ENCODE results near the gene RNF26.

The RNF26 gene

DNA sequence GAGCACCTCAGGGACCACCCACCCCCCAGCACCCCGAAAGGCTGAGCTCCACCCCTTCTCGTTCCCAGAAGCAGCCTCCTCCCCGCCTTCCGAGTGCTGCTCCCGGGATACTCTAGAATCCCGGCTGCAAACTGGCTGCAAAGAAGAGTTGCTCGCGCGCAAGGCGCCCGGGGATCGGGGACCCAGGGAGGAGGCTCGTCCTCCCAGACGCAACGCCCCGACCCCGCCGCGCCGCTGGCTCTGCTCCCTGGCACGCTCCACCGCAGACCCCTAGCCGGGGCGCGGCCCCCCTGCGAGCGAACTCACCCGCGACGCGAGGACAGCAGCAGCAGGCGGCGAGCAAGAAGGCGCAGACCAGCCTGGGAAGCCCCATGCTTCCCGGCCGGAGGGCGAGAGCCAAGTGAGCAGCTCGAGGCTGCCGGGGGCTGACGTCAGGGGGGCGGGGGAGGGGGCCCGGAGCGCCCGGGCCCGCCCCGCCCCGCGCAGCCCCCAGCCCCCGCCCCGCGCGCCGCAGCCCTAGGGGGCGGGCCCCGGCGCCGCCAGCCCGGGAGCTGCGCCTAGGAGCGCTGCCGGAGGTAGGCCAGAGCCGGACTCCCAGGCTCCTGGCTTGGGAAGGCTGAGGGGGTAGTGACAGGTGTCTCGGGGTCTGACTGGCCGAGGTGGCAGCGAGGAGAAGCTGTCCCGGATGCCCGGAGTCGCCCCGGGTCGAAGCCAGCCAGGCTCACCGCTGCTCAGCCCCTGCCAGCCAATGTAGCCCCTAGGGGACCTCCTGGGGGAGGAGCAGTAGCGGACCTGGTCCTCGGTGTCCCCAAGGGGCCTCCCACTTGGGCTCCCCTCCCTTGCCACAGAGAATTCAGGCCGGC lies 17.4 kb upstream of the RNF26 start, which contains the start of gene MCAM:
Gene MCAM (minus strand): TSS at position 402 of the 863 bp plus-strand sequence. CDS start 29 bp downstream, at position 373.
- peak; percentile 93 for DNase-seq (ENCODE audit: low read depth)
- H3K4me3 ChIP-seq (ENCODE audit: low read depth, low read length): peak within 1 kb of the TSS; percentile 50
- TF ChIP-seq, protein P1, sequence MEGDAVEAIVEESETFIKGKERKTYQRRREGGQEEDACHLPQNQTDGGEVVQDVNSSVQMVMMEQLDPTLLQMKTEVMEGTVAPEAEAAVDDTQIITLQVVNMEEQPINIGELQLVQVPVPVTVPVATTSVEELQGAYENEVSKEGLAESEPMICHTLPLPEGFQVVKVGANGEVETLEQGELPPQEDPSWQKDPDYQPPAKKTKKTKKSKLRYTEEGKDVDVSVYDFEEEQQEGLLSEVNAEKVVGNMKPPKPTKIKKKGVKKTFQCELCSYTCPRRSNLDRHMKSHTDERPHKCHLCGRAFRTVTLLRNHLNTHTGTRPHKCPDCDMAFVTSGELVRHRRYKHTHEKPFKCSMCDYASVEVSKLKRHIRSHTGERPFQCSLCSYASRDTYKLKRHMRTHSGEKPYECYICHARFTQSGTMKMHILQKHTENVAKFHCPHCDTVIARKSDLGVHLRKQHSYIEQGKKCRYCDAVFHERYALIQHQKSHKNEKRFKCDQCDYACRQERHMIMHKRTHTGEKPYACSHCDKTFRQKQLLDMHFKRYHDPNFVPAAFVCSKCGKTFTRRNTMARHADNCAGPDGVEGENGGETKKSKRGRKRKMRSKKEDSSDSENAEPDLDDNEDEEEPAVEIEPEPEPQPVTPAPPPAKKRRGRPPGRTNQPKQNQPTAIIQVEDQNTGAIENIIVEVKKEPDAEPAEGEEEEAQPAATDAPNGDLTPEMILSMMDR (IDR thresholded peaks at IDR 0.05; ENCODE audit: low read depth, low read length): no peak
- peak; percentile 74 for TF ChIP-seq POLR2A (IDR thresholded peaks at IDR 0.05; ENCODE audit: extremely low read depth, insufficient read length)

DNA sequence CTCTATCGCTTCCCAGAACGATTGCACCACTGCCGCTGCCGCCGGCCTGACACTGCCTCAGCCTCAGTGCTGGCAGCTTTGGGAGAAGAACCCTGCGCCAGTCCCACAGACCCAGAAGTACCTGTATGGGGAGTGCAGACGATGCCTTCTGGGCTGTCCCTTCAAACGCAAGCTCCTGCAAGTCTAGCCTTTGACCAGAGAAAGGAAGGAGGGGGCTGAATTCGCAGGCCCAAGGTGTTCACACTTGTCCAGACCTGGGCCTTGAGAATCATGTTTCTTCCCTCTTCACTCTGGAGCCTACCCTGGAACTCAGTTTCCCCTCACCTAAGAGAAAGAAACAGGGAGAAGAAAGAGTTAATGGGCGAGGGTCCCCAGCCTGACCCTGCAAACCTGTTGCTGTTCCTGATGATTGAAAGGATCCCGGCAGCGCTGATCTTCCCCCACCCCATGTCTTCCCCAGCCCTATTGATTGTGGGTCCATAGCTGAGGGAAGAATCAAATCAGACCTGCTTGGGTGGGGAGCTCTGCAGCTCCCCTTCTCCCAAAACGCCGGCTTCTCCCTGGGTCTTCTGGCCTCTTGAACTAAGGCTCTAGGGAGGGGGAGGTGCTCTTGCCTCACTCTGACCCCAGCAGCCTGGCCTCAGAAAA lies 16.6 kb upstream of the RNF26 start:
- TF ChIP-seq POLR2A (IDR thresholded peaks at IDR 0.05; ENCODE audit: extremely low read depth, insufficient read length) (no peak), MYC (IDR thresholded peaks at IDR 0.05; ENCODE audit: low read depth, low read length) (no peak)
- TF ChIP-seq, protein P1 (IDR thresholded peaks at IDR 0.05; ENCODE audit: low read depth, low read length): no peak
- TF ChIP-seq, protein P2, sequence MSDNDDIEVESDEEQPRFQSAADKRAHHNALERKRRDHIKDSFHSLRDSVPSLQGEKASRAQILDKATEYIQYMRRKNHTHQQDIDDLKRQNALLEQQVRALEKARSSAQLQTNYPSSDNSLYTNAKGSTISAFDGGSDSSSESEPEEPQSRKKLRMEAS (IDR thresholded peaks at IDR 0.05; ENCODE audit: low read depth, low read length): no peak
- H3K4me3 ChIP-seq (ENCODE audit: low read depth, low read length): peak overlapping the region; percentile 46
- DNase-seq (ENCODE audit: low read depth): no peak

DNA sequence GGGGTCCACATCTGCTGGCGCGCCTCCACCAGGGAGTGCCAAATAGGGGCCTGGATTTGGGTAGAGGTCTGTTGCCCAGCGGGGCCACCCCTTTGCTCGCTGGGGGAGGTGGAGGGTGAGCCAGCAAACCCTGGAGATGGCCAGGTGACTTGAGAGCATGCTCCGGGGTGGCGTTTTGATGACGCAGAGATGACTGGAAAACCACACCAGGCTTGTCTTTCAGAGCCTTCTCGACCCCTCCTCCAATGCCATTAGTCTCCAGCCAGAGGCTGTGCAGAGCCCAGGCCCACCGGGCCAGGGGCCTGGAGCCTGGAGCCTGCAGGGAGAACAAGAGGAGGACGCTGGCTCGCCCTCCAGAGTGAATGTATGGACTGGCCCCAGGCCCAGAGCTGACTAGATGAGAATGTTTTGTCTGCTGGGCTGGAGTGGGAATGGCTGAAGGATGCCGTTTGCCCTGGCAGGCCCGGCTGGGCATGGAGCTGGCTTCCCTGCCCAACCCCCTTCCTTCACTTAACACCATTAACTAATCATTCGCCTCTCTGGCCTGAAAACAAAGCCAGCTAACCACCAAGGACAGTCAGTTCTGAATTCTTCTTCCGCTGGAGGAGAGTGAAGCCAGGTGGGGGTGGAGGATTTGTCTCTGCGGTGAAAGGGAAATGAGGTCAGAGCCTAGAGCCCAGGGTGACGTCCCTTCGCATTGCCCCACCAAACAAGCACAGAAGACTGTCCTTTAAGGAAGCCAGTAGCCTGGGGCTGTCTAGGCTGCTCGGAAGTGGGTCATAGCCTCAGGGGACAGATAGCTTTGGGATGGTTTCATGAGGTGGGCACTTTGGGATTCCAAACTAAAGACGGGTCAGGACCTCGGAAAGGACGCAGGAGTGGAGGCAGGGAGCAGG lies 15.8 kb upstream of the RNF26 start:
- no peak overlapping the region for H3K4me3 ChIP-seq (ENCODE audit: low read depth, low read length)
- TF ChIP-seq POLR2A (IDR thresholded peaks at IDR 0.05; ENCODE audit: extremely low read depth, insufficient read length): peak; percentile 88
- TF ChIP-seq, protein P1 (IDR thresholded peaks at IDR 0.05; ENCODE audit: low read depth, low read length): no peak
- TF ChIP-seq, protein P2 (IDR thresholded peaks at IDR 0.05; ENCODE audit: low read depth, low read length): peak; percentile 16; the same call in 1 of the 2 replicates
- TF ChIP-seq MYC (IDR thresholded peaks at IDR 0.05; ENCODE audit: low read depth, low read length): peak; percentile 74
- peak; percentile 95 for DNase-seq (ENCODE audit: low read depth)

DNA sequence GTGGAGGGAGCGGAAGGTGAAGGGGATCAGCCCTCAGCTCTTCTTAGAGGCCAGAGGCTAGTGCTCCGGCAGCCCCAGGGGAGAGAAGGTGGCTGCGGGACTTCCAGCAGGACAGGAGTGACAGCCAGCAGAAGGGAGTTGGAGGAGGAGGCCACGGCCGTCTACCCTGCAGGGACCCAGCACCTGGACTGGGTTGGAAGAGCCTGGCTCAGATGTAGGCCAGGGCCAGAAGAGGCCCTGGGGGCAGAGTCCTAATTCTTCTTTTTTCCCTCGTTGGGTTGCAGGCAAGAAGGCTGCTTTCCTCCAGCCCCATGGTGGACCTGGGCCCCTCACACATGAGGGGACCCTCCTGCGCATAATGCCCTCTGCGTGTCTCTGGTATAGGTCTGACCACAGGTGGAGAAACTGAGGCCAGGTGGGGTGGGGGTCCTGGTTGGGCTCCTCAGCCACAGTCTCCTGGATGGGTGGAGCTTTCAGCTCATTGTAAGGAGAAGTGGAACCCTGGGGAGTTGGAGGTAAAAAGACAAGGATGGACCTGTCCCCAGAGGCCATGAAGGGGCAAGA lies 15.1 kb upstream of the RNF26 start:
- H3K4me3 ChIP-seq (ENCODE audit: low read depth, low read length): no peak overlapping the region
- TF ChIP-seq POLR2A (IDR thresholded peaks at IDR 0.05; ENCODE audit: extremely low read depth, insufficient read length) (no peak), MYC (IDR thresholded peaks at IDR 0.05; ENCODE audit: low read depth, low read length) (no peak)
- TF ChIP-seq, protein P1 (IDR thresholded peaks at IDR 0.05; ENCODE audit: low read depth, low read length): no peak
- TF ChIP-seq, protein P2 (IDR thresholded peaks at IDR 0.05; ENCODE audit: low read depth, low read length): no peak
- DNase-seq (ENCODE audit: low read depth): no peak

DNA sequence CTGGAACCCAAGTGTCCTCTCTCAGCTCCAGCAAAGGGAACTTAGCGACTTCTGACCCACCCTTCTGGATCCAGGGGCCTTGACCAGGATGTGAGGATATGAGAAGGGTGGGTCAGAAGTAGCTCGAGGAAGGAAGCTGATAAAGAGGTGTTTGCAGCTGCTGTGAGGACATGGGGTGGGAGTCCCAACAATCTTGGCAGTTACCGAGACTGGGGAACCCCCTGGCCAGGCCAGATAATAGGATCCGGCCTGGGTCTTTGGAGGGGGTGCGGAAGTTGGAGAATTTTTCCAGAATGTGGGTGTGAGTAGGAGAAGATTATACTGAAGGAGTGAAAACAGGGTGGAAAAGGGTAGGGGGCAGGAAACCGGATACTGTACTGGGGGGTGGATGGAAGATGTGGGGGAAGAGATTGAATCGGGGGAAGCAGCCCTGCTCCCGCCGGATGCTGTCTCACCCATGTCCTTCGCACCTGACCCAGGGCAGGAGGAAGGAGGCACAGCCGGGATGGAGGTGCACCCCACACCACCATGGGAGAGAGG lies 14.6 kb upstream of the RNF26 start:
- DNase-seq (ENCODE audit: low read depth): peak; percentile 8
- no peak overlapping the region for H3K4me3 ChIP-seq (ENCODE audit: low read depth, low read length)
- TF ChIP-seq POLR2A (IDR thresholded peaks at IDR 0.05; ENCODE audit: extremely low read depth, insufficient read length) (no peak), MYC (IDR thresholded peaks at IDR 0.05; ENCODE audit: low read depth, low read length) (no peak)
- TF ChIP-seq, protein P2 (IDR thresholded peaks at IDR 0.05; ENCODE audit: low read depth, low read length): no peak
- TF ChIP-seq, protein P1 (IDR thresholded peaks at IDR 0.05; ENCODE audit: low read depth, low read length): no peak

Data from NB4 (cell line).